HG03439 (cell line): ENCODE measurements around the gene TP53I11.

Source experiments
- ATAC-seq: cut with Tn5 transposase; IDR thresholded peaks from one replicate; pipeline ENCODE4 v1.9.1; 2021; ENCODE audit warnings: mild to moderate bottlenecking, moderate library complexity; ENCODE audit not compliant: unreplicated experiment

Gene TP53I11

GRCh38 chr11:44916331-44916730, 34.4 kb downstream of the TP53I11 start:
- ATAC-seq = no peak

DNA sequence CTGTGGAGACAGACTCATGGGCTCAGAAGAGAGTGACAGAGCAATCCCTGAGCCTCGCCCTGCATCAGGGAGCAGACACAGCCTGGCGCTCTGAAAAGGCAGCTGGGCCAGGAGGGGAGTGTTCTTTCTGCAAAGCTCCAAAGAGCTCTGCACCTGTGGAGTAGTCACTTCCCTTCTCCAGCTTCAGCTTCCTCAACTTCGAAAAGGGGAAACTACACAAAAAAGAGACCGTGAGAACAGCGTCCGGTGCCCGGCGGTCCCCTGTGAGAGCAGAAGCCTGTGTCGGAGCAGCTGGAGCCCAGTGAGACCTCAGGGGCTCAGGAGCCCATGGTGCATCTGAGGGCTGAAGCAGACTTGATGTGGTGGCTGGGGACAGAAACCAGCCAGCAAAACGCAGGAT, 35.1 kb downstream of the TP53I11 start:
- ATAC-seq = no peak

DNA sequence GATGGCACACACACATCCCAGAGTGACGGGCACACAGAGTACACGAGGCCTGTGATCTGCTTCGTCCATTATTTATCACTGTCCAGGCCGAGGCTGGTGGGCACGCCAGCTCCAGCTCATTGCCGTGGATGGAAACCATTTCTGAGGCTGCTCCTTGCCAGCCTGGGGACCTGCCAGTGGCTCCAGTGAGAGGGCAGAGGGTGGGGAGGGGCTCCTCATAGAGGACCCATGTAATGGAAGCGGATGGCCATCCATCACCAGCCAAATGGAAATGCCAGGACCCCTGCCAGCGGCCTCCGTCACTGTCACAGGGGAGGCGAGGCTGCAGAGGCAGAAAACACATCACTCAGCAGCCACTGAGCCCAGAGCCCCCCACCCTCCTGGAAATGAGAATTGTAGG, 35.7 kb downstream of the TP53I11 start:
- ATAC-seq = no peak

GRCh38 chr11:44914105-44914504, 36.6 kb downstream of the TP53I11 start:
- no peak for ATAC-seq

DNA sequence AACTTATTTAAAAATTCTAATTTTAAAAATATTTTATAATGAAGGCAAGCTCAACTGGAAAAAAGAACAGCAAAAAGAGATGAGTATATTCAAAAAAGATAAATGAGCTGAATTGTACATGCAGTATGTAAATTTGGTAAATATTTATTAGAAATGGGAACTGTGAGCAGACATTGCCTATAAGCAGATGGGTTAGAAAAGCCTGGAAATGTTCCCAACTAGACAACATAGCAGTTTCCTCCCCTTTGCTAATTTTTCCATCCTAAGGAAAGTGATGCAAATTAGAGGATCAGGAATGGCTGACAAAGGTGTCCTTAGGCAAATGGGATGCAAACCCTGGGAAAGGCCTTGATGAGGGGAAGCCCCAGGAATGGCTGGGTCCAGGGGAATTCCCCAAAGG, 37.2 kb downstream of the TP53I11 start:
- ATAC-seq = no peak

DNA sequence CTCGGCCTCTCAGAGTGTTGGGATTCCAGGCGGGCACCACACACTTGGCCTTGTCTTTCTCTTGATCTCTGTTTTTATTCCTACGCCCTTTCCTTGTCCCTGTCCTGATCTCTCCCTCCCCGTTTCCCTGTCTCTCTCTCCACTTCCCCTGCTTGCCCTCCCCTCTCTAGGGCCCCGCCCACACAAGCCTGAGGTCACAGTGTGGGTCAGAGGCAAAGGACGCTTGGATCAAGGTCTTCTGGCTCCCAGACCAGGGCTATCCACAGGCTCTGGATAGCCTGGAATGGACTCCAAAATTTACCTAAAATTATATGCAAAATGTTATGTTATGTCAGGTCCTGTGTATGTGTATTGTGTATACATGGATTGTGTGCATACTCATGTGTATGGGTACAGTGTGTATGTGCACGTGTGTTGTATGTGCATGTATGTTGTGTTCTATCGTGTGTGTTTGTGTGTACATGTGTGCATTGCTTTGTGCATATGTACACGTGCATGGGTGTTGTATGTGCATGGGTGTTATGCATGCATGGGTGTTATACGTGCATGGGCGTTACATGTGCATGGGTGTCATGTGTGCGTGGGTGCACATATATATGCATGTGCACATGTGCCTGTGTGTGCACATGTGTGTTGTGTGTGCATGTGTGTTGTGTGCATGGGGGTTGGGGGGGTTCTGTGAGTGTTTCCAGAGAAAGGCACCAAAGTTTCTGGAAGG, 38.3 kb downstream of the TP53I11 start:
- ATAC-seq = no peak

- ATAC-seq = no peak
These were observed 39.5 kb downstream of the TP53I11 start for GRCh38 chr11:44911029-44911814.

GRCh38 chr11:44910591-44910990, 40.1 kb downstream of the TP53I11 start:
- ATAC-seq = no peak

GRCh38 chr11:44909557-44909956, 41.1 kb downstream of the TP53I11 start:
- ATAC-seq = no peak

DNA sequence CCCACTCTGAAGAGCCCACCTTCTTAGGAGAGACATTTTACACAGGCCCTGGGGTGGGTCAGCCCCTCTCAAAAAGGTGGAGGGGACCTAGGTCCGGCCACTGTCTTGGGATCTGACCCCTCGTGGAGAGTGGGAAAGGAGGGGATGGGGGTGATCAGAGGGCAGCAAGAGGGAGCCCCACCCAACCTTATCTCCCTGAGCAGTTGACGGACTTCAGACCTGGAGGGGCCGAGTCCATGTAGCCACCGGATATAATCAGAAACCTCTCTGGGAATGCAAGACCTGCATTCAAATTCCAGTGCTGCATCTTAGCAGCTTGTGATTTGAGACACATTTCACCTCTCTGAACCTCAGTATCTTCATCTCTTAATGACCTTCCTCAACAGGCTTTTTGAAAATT, 44.0 kb downstream of the TP53I11 start:
- ATAC-seq = no peak

- ATAC-seq = no peak
These were observed 45.4 kb downstream of the TP53I11 start for GRCh38 chr11:44905131-44905866.

- ATAC-seq = no peak
These were observed 46.2 kb downstream of the TP53I11 start for GRCh38 chr11:44904261-44905020.

GRCh38 chr11:44903518-44903917, 47.2 kb downstream of the TP53I11 start:
- ATAC-seq = no peak

DNA sequence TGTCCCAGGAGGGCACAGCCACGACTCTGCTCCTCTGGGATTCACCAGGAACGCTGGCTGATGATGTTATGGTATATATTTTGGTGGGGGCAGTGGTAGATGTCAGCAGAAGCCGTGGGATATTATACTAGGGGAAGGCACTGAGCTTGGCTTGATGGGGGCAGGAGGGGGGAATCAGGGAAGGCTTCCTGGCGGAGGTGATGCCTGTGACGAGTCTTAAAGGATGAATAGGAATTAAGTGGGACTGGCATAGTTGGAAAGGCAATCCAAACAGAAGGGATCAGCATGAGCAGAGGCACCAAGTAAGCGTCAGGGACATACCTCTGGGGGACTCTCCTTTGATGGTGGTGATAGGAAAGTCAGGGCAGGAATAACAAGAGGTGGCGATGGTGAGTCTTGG, 47.6 kb downstream of the TP53I11 start:
- ATAC-seq = no peak

- no peak for ATAC-seq
These were observed 48.9 kb downstream of the TP53I11 start for GRCh38 chr11:44901786-44902185.

GRCh38 chr11:44901120-44901633, 49.5 kb downstream of the TP53I11 start:
- ATAC-seq = no peak

DNA sequence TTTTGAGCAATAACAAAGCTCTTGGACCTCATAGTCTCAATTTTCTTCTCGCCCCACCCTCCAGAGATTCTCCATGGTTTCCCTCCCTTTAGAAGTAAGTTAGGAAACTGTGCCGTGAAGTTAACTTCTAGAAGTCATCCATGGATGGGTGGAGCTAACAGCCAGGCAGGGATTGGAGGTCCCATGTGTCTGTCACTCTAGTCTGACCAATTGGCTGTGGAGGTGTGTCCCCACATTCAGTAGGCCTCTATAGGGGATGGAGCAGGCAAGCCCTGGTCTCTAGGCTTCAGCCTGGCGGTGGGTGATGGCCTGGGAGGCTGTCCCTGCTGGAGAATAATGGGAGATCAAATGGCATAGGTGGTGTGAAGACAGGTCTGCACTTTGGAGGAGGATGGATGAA, 50.7 kb downstream of the TP53I11 start:
- no peak for ATAC-seq

- no peak for ATAC-seq
These were observed 56.7 kb downstream of the TP53I11 start for GRCh38 chr11:44893846-44894617.

DNA sequence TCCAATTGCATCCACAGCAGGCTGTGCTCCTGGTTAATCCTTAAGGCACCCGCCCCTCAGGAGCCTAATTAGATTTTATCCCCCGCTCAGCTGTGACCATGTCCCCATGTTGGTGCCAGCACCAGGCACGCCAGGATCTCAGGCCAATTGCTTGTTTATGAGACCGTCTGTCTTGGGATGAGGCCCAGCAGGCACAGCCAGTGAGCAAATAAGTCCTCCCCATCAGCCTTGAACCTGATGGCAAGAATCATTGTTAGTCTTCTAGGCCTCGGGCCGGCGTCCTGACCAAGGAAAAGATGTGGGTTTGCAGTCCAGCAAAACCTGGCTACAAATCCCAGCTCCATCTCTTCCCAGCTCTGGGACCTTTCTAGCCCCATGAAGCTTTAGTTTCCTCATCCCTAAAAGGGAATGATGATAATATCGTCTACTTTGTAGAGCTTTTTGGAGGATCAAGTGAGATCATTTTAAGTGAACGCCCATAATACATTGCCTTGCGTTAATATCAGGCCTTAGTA, 57.3 kb downstream of the TP53I11 start:
- no peak for ATAC-seq

GRCh38 chr11:44892843-44893242, 57.8 kb downstream of the TP53I11 start:
- ATAC-seq = no peak
